Endothelial cell of umbilical vein (primary cell): ENCODE results near the gene SNRPD2. TPM values are rescaled to one million over a fixed set of nuclear protein-coding genes. Genes with fewer than 3 reads are reported as not detected.

ENCODE experiments used
- BruUV-seq: library from RNA; stranded (reverse); fragments of 400-500 nt; replicated peaks from 2 replicates; lab custom pipeline; 2021; lab: Mats Ljungman, UMichigan
- CTCF ChIA-PET: fragments of 300-600, 350-600 bp; sonication (Branson Sonifier 250); formaldehyde crosslinking; loops from one replicate; lab custom pipeline; 2021; ENCODE audit warnings: antibody characterized with exemption, inconsistent platforms; lab: Charles Lee
- POLR2A ChIA-PET: fragments of 300-600, 350-600 bp; sonication (Branson Sonifier 250); formaldehyde crosslinking; loops from one replicate; lab custom pipeline; 2021; ENCODE audit warnings: antibody characterized with exemption, inconsistent platforms; lab: Charles Lee
- DNase-seq: peaks from one replicate; pipeline ENCODE4 v3.0.0-alpha.2; 2011; ENCODE audit warnings: low read depth, low spot score
- FAIRE-seq: peaks from 2 replicates; lab custom pipeline; 2011; peaks lifted over from hg19 to GRCh38; lab: Jason Lieb, UNC
- H2AFZ ChIP-seq: 2 replicates; pipeline ENCODE4 v1.6.0; 2012; ENCODE audit warnings: low read depth, low read length, control low read depth, inconsistent platforms
- H3K27ac ChIP-seq: 2 replicates; pipeline ENCODE4 v1.5.1; 2011; ENCODE audit warnings: low read depth, mild to moderate bottlenecking, control low read depth, low read length, moderate library complexity; ENCODE audit not compliant: insufficient read depth
- H3K27me3 ChIP-seq, 2 experiments: 2 replicates each; pipeline versions ENCODE4 v1.6.0 to v1.6.1; 2011; ENCODE audit warnings: low read length in 2 of 2, mixed read lengths in 1 of 2; ENCODE audit not compliant: control insufficient read depth in 2 of 2, insufficient read depth in 2 of 2
- H3K36me3 ChIP-seq, 2 experiments: 2 replicates in 1 of 2; 3 replicates in 1 of 2; pipeline ENCODE4 v1.5.1; 2011; ENCODE audit warnings: low read length in 2 of 2, mild to moderate bottlenecking in 1 of 2, moderate library complexity in 1 of 2; ENCODE audit not compliant: control insufficient read depth in 2 of 2, insufficient read depth in 2 of 2; ENCODE audit errors: extremely low read depth in 1 of 2
- H3K4me1 ChIP-seq: 3 replicates; pipeline ENCODE4 v1.5.1; 2011; ENCODE audit warnings: mild to moderate bottlenecking, low read length; ENCODE audit not compliant: control insufficient read depth, insufficient read depth; ENCODE audit errors: extremely low read depth
- H3K4me2 ChIP-seq: 2 replicates; pipeline ENCODE4 v1.6.1; 2011; ENCODE audit warnings: low read length, control low read depth, mixed read lengths; ENCODE audit not compliant: insufficient read depth
- H3K4me3 ChIP-seq, 3 experiments: fragments of 200-600 bp in 1 of 3; sonication (generic), shearing (Covaris generic) in 1 of 3; replicated peaks in 1 of 3; 2 replicates each; pipeline ENCODE4 v1.5.1; 2011 to 2016; ENCODE audit warnings: control low read depth in 3 of 3, low read length in 3 of 3, mild to moderate bottlenecking in 2 of 3, inconsistent platforms in 1 of 3, low read depth in 1 of 3, moderate library complexity in 1 of 3; ENCODE audit not compliant: insufficient read depth in 1 of 3
- H3K79me2 ChIP-seq: 2 replicates; pipeline ENCODE4 v1.6.0; 2012; ENCODE audit warnings: low read length, inconsistent platforms; ENCODE audit not compliant: control insufficient read depth, insufficient read depth
- H3K9ac ChIP-seq: replicated peaks from 2 replicates; pipeline ENCODE3; 2011; ENCODE audit warnings: low read length, control low read depth; ENCODE audit not compliant: insufficient read depth; ENCODE audit errors: extremely low read depth
- H3K9me1 ChIP-seq: replicated peaks from 3 replicates; pipeline ENCODE4 v1.6.0; 2011; ENCODE audit warnings: mild to moderate bottlenecking, low read length; ENCODE audit not compliant: control insufficient read depth, insufficient read depth; ENCODE audit errors: extremely low read depth
- H3K9me3 ChIP-seq: replicated peaks from 2 replicates; pipeline ENCODE4 v1.5.1; 2012; ENCODE audit warnings: low read length, inconsistent platforms; ENCODE audit not compliant: control insufficient read depth, insufficient read depth
- H4K20me1 ChIP-seq: replicated peaks from 2 replicates; pipeline ENCODE3; 2011; ENCODE audit warnings: mild to moderate bottlenecking, low read length; ENCODE audit not compliant: control insufficient read depth, insufficient read depth; ENCODE audit errors: extremely low read depth
- EZH2 ChIP-seq: IDR thresholded peaks from 2 replicates; pipeline ENCODE4 v1.6.1; 2012; ENCODE audit warnings: borderline replicate concordance, low read depth, mild to moderate bottlenecking, moderate library complexity, low read length, inconsistent platforms; ENCODE audit not compliant: severe bottlenecking
- FOS ChIP-seq: IDR thresholded peaks from 2 replicates; pipeline ENCODE4 v1.6.1; 2011; ENCODE audit warnings: mild to moderate bottlenecking, low read length, moderate library complexity, borderline replicate concordance; ENCODE audit not compliant: insufficient read depth
- GATA2 ChIP-seq: IDR thresholded peaks from 2 replicates; pipeline ENCODE4 v1.7.0; 2011; ENCODE audit warnings: low read depth, mild to moderate bottlenecking, moderate library complexity, mixed read lengths, low read length; ENCODE audit not compliant: insufficient read length, insufficient read depth
- POLR2A ChIP-seq: IDR thresholded peaks from 2 replicates; pipeline ENCODE4 v1.6.1; 2012; ENCODE audit warnings: low read depth, mild to moderate bottlenecking, control low read depth, low read length
- POLR2AphosphoS5 ChIP-seq: IDR thresholded peaks from 2 replicates; pipeline ENCODE4 v1.6.1; 2012; ENCODE audit warnings: low read depth, mild to moderate bottlenecking, control low read depth, low read length, moderate library complexity; ENCODE audit not compliant: insufficient read depth
- dilution Hi-C: fragments of 300-500 bp; cut with MboI; formaldehyde crosslinking; loops from one replicate; pipeline ENCODE4 v1.15.0; 2019; ENCODE audit warnings: low sequenced_read_pairs; ENCODE audit not compliant: extremely low pct_ligation_motif_present
- intact Hi-C: fragments of 100-400 bp; cut with micrococcal nuclease; formaldehyde crosslinking; loops from one replicate; pipeline ENCODE4 v1.10.0; 2022
- polyA plus RNA-seq, 4 experiments: library from polyadenylated mRNA; depleted of rRNA in 3 of 4; stranded (reverse) in 3 of 4; unstranded in 1 of 4; fragments of >200 nt; gene quantifications; 2 replicates each; pipeline versions ENCODE4 v1.2.1 to v1.2.3, GENCODE V29; 2011 to 2012; ENCODE audit warnings: missing spikeins in 1 of 4
- total RNA-seq: library from RNA; stranded (reverse); gene quantifications from 2 replicates; pipeline ENCODE4 v1.2.3, GENCODE V29; 2021
- TF ChIP-seq, protein P1 (sequence below), 2 donors: IDR thresholded peaks; 1 replicate in 1 of 2; 2 replicates in 1 of 2; pipeline ENCODE4 v1.5.1; 2011; ENCODE audit warnings: low read length in 2 of 2, mild to moderate bottlenecking in 2 of 2, moderate library complexity in 2 of 2, control low read depth in 1 of 2, inconsistent platforms in 1 of 2, low read depth in 1 of 2; ENCODE audit not compliant: insufficient read depth in 1 of 2; ENCODE audit errors: extremely low read depth in 1 of 2
- TF ChIP-seq, protein P2 (sequence below): IDR thresholded peaks from 2 replicates; pipeline ENCODE4 v1.6.1; 2011; ENCODE audit not compliant: insufficient read depth, insufficient read length

SNRPD2 gene
- total and polyA plus RNA-seq, 2 donors (not counting 3 experiments of a cell fraction or from before 2014, with no cell fraction given): 512 to 519 TPM

DNA sequence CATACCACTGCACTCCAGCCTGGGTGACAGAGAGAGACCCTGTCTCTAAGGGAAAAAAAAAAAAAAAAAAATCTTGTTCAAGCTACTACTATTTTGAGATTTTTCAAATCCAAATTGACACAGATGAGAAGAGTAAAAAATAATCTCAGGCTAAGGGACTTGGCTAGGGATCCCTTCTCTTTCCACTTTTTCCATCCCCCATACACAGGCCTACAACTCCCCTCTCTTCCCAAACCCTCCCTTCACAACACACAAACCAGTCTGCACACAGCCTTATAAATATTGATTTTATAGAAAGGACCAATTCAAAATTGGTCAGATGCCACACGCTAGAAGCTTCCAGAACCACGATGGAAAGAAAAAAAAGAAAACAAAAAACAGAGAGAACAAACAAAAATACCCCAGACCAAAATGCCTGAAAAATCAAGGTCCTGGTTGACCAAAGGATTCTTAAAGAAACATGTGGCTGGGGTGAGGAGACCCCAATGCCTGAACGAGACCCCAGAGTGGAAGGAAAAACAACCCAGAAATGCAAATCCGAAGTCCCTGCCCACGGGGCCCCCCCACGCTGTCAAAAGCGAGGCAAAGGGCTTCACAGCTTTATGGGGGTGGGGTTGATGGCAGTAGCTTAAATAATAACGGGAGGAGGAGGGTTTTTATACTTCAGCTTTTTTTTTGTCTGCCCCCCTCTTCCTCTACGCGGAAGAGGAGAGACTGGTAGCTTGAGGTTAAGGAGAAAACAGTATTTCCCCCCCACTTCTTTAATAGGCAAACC lies 18.8 kb upstream of the SNRPD2 start:
- Histone ChIP-seq H3K27me3 (no peaks in the 10 kb centered on the region), H3K9me1 (no peaks in the 10 kb centered on the region), H3K9me3 (no peaks in the 10 kb centered on the region), H3K79me2 (peaks cover 15% of the 10 kb centered on the region), H3K9ac (no peak overlapping the region), H3K36me3 (peaks cover 0 to 13% of the 10 kb centered on the region in 2 experiments), H3K4me3 (no peak overlapping the region), H2AFZ (no peak overlapping the region), H3K4me1 (no peaks in the 10 kb centered on the region), H3K27ac (no peak overlapping the region), H3K4me2 (no peak overlapping the region), H4K20me1 (no peaks in the 10 kb centered on the region)
- FAIRE-seq: no peak
- no TSS peak for BruUV-seq
- no peak for DNase-seq
- ChIA-PET CTCF (interaction anchor here (0.9 to 1.3 kb wide), 3 partner anchors 13 to 59 kb away, joined by 3 to 4 read pairs (median 4); partner anchors contain the start of genes QPCTL and SIX5), POLR2A (no interaction called here)
- TF ChIP-seq, protein P1, sequence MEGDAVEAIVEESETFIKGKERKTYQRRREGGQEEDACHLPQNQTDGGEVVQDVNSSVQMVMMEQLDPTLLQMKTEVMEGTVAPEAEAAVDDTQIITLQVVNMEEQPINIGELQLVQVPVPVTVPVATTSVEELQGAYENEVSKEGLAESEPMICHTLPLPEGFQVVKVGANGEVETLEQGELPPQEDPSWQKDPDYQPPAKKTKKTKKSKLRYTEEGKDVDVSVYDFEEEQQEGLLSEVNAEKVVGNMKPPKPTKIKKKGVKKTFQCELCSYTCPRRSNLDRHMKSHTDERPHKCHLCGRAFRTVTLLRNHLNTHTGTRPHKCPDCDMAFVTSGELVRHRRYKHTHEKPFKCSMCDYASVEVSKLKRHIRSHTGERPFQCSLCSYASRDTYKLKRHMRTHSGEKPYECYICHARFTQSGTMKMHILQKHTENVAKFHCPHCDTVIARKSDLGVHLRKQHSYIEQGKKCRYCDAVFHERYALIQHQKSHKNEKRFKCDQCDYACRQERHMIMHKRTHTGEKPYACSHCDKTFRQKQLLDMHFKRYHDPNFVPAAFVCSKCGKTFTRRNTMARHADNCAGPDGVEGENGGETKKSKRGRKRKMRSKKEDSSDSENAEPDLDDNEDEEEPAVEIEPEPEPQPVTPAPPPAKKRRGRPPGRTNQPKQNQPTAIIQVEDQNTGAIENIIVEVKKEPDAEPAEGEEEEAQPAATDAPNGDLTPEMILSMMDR (IDR thresholded peaks at IDR 0.05; ENCODE audit: extremely low read depth in 1 of 2, insufficient read depth in 1 of 2, low read depth in 1 of 2, low read length in 2 of 2): no peak
- TF ChIP-seq GATA2 (no peak), POLR2AphosphoS5 (no peak), POLR2A (no peak), FOS (no peak), EZH2 (no peak)
- TF ChIP-seq, protein P2, sequence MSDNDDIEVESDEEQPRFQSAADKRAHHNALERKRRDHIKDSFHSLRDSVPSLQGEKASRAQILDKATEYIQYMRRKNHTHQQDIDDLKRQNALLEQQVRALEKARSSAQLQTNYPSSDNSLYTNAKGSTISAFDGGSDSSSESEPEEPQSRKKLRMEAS: no peak
- intact Hi-C loops (no loop called here), dilution Hi-C loops (no loop called here)
